ENCODE results near the gene SHE.

DNA sequence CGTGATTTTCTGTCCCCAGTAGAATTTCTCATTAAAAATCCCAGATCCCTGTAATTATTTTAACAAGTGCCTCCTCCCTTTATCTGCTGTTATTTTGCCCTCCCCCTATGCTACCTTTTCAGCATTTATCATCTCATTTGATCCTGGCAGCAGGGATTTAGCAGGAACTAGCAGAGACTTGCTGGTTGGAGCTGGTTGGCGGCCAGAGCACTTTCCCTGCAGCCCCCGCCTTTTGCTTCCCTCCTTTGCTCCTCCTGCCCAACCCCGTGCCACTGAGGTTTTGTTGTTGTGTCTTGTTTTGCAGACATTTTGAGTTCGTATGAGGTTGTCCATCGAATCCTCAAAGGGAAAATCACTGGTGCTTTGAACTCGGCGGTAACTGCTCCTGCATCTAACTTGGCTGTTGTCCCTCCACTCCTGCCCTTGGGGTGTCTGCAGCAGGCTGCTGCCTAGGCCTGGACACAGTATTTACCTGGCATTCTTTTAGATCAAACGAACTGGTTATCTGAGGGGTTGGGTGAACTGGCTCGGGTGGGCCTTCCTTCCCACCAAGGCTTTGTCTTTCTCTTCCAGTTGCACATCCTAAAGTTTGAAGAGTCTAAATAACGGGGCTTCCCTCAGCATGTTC lies 45.0 kb upstream of the SHE start:
- TF ChIP-seq, protein P1, sequence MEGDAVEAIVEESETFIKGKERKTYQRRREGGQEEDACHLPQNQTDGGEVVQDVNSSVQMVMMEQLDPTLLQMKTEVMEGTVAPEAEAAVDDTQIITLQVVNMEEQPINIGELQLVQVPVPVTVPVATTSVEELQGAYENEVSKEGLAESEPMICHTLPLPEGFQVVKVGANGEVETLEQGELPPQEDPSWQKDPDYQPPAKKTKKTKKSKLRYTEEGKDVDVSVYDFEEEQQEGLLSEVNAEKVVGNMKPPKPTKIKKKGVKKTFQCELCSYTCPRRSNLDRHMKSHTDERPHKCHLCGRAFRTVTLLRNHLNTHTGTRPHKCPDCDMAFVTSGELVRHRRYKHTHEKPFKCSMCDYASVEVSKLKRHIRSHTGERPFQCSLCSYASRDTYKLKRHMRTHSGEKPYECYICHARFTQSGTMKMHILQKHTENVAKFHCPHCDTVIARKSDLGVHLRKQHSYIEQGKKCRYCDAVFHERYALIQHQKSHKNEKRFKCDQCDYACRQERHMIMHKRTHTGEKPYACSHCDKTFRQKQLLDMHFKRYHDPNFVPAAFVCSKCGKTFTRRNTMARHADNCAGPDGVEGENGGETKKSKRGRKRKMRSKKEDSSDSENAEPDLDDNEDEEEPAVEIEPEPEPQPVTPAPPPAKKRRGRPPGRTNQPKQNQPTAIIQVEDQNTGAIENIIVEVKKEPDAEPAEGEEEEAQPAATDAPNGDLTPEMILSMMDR (IDR thresholded peaks at IDR 0.05): no peak
- TF ChIP-seq POLR2A (IDR thresholded peaks at IDR 0.05): no peak
